ENCODE results near the gene IGFL4. TPM values are rescaled to one million over a fixed set of nuclear protein-coding genes. Genes with fewer than 3 reads are reported as not detected.

The IGFL4 gene
- total and polyA plus RNA-seq, 2 of the 8 experiments (the other 6 are each of a cell fraction or from before 2014, with no cell fraction given), result 0.05 to 0.11 TPM

- Histone ChIP-seq H2BK120ac (replicated peaks; ENCODE audit: low read depth, low read length) (no peak overlapping the region), H2BK5ac (ENCODE audit: low read depth, low read length) (no peak overlapping the region), H3K4me3 (ENCODE audit: extremely low read depth in 1 of 4, insufficient read depth in 2 of 4, low read depth in 3 of 4, low read length in 4 of 4) (peak overlapping the region; percentile 52 to 69 (median 61); a peak in 7 of 8 replicates), H4K8ac (ENCODE audit: extremely low read depth, insufficient read depth, low read length) (no peak overlapping the region), H3K4me2 (ENCODE audit: insufficient read depth in 1 of 2, low read depth in 2 of 2, low read length in 2 of 2) (peak overlapping the region; percentile 65 to 95), H4K20me1 (replicated peaks in 1 of 2; ENCODE audit: control insufficient read depth in 1 of 2, insufficient read depth in 2 of 2, low read length in 2 of 2) (no peaks in the 10 kb centered on the region), H2AK5ac (ENCODE audit: low read depth, low read length) (no peak overlapping the region), H3K36me3 (ENCODE audit: control insufficient read depth in 2 of 4, insufficient read depth in 4 of 4, low read length in 3 of 4) (0 out of 8 replicates have a peak, but pooled peaks cover 0 to 6% (median 0%) of the 10 kb centered on the region in 4 experiments), H3K4ac (replicated peaks; ENCODE audit: insufficient read length, low read depth, low read length) (no peak overlapping the region), H3K23ac (ENCODE audit: insufficient read length) (no peak overlapping the region), H3K14ac (ENCODE audit: insufficient read length) (no peak overlapping the region), H3K18ac (ENCODE audit: extremely low read depth, low read length) (no peak overlapping the region), H3K9me3 (ENCODE audit: insufficient read depth in 2 of 2, low read depth in 1 of 2, low read length in 1 of 2) (no peaks in the 10 kb centered on the region), H3K9ac (replicated peaks in 1 of 4; ENCODE audit: extremely low read depth in 1 of 4, low read depth in 3 of 4, low read length in 3 of 4) (peak overlapping the region in 2 of 4 experiments; percentile 20 to 64; a peak in 4 of 7 replicates), H3K27ac (ENCODE audit: low read depth, low read length) (no peak overlapping the region), H2AFZ (ENCODE audit: low read length) (peak overlapping the region; percentile 79; the same call in 1 of the 2 replicates), H2BK20ac (ENCODE audit: low read length) (no peak overlapping the region), H3K27me3 (replicated peaks in 1 of 4; ENCODE audit: control insufficient read depth in 3 of 4, extremely low read depth in 1 of 4, insufficient read depth in 3 of 4, low read length in 3 of 4) (no peaks in the 10 kb centered on the region), H3K79me1 (ENCODE audit: low read depth, low read length) (peaks cover 5% of the 10 kb centered on the region; the same call in 1 of the 2 replicates), H3K79me2 (ENCODE audit: control insufficient read depth in 1 of 2, insufficient read depth in 2 of 2, low read length in 2 of 2) (peaks cover 0 to 9% of the 10 kb centered on the region in 2 experiments; a peak in 2 of 4 replicates), H3K23me2 (ENCODE audit: low read depth, low read length) (peaks cover 3% of the 10 kb centered on the region), H3K4me1 (replicated peaks in 1 of 4; ENCODE audit: control insufficient read depth in 3 of 4, insufficient read depth in 4 of 4, low read length in 3 of 4) (peaks cover 0 to 6% (median 4%) of the 10 kb centered on the region in 4 experiments; a peak in 5 of 7 replicates), H2BK15ac (ENCODE audit: low read length) (no peak overlapping the region), H3K56ac (replicated peaks; ENCODE audit: insufficient read length, low read depth, low read length) (no peak overlapping the region), H2BK12ac (ENCODE audit: low read depth, low read length) (no peak overlapping the region), H4K5ac (ENCODE audit: insufficient read length, low read depth, low read length) (no peak overlapping the region), H4K91ac (replicated peaks; ENCODE audit: insufficient read length, low read length) (no peak overlapping the region)
- WGBS, 2 experiments (ENCODE audit: extremely low coverage in 1 of 2, insufficient coverage in 1 of 2, insufficient read length in 1 of 2, insufficient replicate concordance in 2 of 2, low coverage in 1 of 2, low lambda C conversion rate in 2 of 2, missing lambda C conversion rate in 1 of 2), result 25% methylated on average over 8 of the region's 8 CpGs; no CpG with 5 or more reads in 1 of the 2 experiments
- FAIRE-seq (no peak), DNase-seq (ENCODE audit: low read depth in 1 of 2, low spot score in 2 of 2) (no peak)
- CTCF ChIA-PET (ENCODE audit: partially characterized antibody), result interaction anchor here (0.6 to 1.7 kb wide), 7 partner anchors 11 to 134 kb away, joined by 3 to 5 read pairs (median 4); no protein-coding TSS in a partner anchor
- POLR2A ChIA-PET (ENCODE audit: partially characterized antibody), result interaction anchor here (0.6 to 1.8 kb wide), 7 partner anchors 9 to 108 kb away, joined by 3 to 9 read pairs (median 3); partner anchors contain the start of gene NOVA2
- TF ChIP-seq TCF12 (IDR thresholded peaks at IDR 0.05; ENCODE audit: low read depth, low read length), result no peak
- no peak for TF ChIP-seq YY1 (IDR thresholded peaks at IDR 0.05; ENCODE audit: low read depth, low read length)
- TF ChIP-seq JUN (IDR thresholded peaks at IDR 0.05; ENCODE audit: low read depth, low read length), result no peak
- no peak for TF ChIP-seq KDM5A (IDR thresholded peaks at IDR 0.05; ENCODE audit: low read length)
- TF ChIP-seq SP1 (IDR thresholded peaks at IDR 0.05; ENCODE audit: low read depth, low read length), result no peak
- no peak for TF ChIP-seq RXRA (IDR thresholded peaks at IDR 0.05; ENCODE audit: insufficient read depth, low read depth, low read length)
- no peak for TF ChIP-seq RBBP5 (IDR thresholded peaks at IDR 0.05; ENCODE audit: borderline replicate concordance, low read depth, low read length)
- no peak for TF ChIP-seq CBX8 (IDR thresholded peaks at IDR 0.05; ENCODE audit: borderline replicate concordance, low read depth, low read length)
- TF ChIP-seq ATF3 (IDR thresholded peaks at IDR 0.05; ENCODE audit: insufficient read depth, low read depth, low read length), result no peak
- no peak for TF ChIP-seq SP4 (IDR thresholded peaks at IDR 0.05; ENCODE audit: low read length)
- TF ChIP-seq BACH1 (IDR thresholded peaks at IDR 0.05; ENCODE audit: low read length), result no peak
- TF ChIP-seq MAX (IDR thresholded peaks at IDR 0.05), result no peak
- TF ChIP-seq POLR2AphosphoS5 (IDR thresholded peaks at IDR 0.05; ENCODE audit: low read depth, low read length), result no peak
These were observed 46.3 kb downstream of the IGFL4 start for GRCh38 chr19:45994456-45994997.
